Prostate gland (tissue), 2 donors: ENCODE measurements around the gene TAAR1. TPM values are rescaled to one million over a fixed set of nuclear protein-coding genes. Genes with fewer than 3 reads are reported as not detected.
A peak's percentile ranks its signal among the peaks of the same experiment; 100 is the strongest.

Experiments
- DNase-seq: peaks from one replicate; pipeline ENCODE4 v3.0.0-alpha.2; 2019; ENCODE audit warnings: low spot score
- H3K27ac ChIP-seq, 2 donors: fragments of 200-600 bp; sonication (generic); 2 replicates each; pipeline ENCODE4 v1.5.1; 2017 to 2019
- H3K27me3 ChIP-seq: fragments of 200-600 bp; sonication (generic); replicated peaks from 2 replicates; pipeline ENCODE4 v1.5.1; 2019; ENCODE audit not compliant: insufficient read depth
- H3K36me3 ChIP-seq, 2 donors: fragments of 200-600 bp; sonication (generic); 1 replicate in 1 of 2; 2 replicates in 1 of 2; pipeline versions ENCODE4 v1.5.1 to v1.8.1; 2017 to 2019
- H3K4me1 ChIP-seq: fragments of 200-600 bp; sonication (generic); replicated peaks from 2 replicates; pipeline ENCODE4 v1.5.1; 2019
- H3K4me3 ChIP-seq, 2 donors: fragments of 200-600 bp; sonication (generic); 2 replicates each; pipeline ENCODE4 v1.5.1; 2017 to 2019
- H3K9me3 ChIP-seq: fragments of 200-600 bp; sonication (generic); 2 replicates; pipeline ENCODE4 v1.5.1; 2017
- POLR2A ChIP-seq: fragments of 450-650 bp; IDR thresholded peaks from one replicate; pipeline ENCODE4 v1.6.1; 2016; ENCODE audit warnings: antibody characterized with exemption, mild to moderate bottlenecking
- POLR2AphosphoS5 ChIP-seq: sonication (generic); formaldehyde crosslinking; IDR thresholded peaks from one replicate; pipeline ENCODE4 v1.6.1; 2017; ENCODE audit warnings: antibody characterized with exemption
- WGBS: methylation state at CpG from one replicate; pipeline ENCODE4 v1.1.5; 2018; 5-methylcytosine and 5-hydroxymethylcytosine counted together
- intact Hi-C: fragments of 100-400 bp; cut with DNase I; formaldehyde crosslinking; loops from one replicate; pipeline ENCODE4 v1.14.2; 2022
- total RNA-seq, 2 donors: library from RNA; depleted of rRNA; stranded (reverse); fragments of >200 nt; gene quantifications; one replicate each; pipeline ENCODE4 v1.1.0, GENCODE V29; 2016
- TF ChIP-seq, protein P1 (sequence below), 4 experiments: fragments of 200-600 bp in 2 of 4; fragments of 450-650 bp in 2 of 4; sonication (generic) in 2 of 4; IDR thresholded peaks; 1 replicate in 3 of 4; 2 replicates in 1 of 4; pipeline ENCODE4 v1.5.1; 2016 to 2019; ENCODE audit warnings: antibody characterized with exemption in 4 of 4, mild to moderate bottlenecking in 2 of 4, moderate library complexity in 2 of 4

The TAAR1 gene
- total RNA-seq, 2 donors from 2014 or later, result not detected

DNA sequence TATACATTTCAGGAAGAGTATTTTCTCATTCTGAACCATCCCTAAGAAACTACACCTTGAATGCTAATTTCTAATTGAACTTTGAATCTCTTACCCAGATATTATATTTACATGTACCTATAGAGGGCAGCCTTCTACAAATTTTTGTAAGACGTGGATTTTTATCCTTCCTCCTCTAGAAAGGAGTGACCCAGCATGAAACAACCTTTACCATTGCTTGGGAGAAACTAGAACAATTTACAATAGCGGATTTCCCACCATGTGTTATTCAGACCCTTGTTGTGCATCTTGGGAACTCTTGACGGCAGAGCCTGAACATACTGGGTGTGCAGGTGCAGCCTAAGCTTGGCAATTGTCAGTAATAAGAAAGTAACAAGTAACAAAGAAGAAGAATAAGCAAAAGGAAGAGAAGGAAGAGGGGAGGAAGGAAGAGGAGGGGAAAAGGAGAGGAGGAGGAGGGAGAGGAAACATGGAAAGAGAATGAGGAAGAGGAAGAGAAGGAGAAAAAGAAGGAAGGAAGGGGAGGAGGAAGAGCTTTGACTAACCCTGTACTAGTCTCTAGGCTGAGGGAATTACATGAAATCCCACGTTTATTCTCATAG, 10.8 kb upstream of the TAAR1 start:
- DNase-seq, result no peak
- WGBS, result 10% methylated on average over 4 of the region's 4 CpGs
- Histone ChIP-seq H3K27me3 (no peaks in the 10 kb centered on the region), H3K4me3 (no peak overlapping the region), H3K36me3 (no peaks in the 10 kb centered on the region), H3K27ac (no peak overlapping the region), H3K4me1 (no peaks in the 10 kb centered on the region), H3K9me3 (no peaks in the 10 kb centered on the region)
- TF ChIP-seq POLR2A (no peak), POLR2AphosphoS5 (no peak)
- TF ChIP-seq, protein P1, sequence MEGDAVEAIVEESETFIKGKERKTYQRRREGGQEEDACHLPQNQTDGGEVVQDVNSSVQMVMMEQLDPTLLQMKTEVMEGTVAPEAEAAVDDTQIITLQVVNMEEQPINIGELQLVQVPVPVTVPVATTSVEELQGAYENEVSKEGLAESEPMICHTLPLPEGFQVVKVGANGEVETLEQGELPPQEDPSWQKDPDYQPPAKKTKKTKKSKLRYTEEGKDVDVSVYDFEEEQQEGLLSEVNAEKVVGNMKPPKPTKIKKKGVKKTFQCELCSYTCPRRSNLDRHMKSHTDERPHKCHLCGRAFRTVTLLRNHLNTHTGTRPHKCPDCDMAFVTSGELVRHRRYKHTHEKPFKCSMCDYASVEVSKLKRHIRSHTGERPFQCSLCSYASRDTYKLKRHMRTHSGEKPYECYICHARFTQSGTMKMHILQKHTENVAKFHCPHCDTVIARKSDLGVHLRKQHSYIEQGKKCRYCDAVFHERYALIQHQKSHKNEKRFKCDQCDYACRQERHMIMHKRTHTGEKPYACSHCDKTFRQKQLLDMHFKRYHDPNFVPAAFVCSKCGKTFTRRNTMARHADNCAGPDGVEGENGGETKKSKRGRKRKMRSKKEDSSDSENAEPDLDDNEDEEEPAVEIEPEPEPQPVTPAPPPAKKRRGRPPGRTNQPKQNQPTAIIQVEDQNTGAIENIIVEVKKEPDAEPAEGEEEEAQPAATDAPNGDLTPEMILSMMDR (IDR thresholded peaks at IDR 0.05), result peak; percentile 22 to 57 (median 50)
- intact Hi-C loops, result loop anchor here (10.0 kb wide), 1 partner anchor 125 kb away; the partner anchor contains the start of gene SLC18B1

DNA sequence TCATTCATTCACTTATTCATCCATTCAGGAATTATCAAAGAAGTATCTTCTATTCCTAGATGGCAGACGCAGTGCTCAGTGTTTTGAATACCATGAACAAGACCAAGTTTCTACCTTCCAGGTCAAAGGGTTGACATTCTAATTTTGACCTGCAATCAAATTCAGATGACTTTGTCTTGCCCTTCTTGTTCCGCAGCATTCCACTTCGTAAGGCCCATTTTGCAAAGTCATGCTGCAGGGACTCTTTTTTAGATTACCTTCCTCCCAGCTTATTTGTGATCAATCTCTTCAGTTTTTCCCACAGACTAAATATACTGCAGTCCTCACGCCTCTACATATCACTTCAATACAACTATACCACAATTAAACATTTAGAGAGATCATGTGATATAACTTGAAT, 7.1 kb upstream of the TAAR1 start:
- Histone ChIP-seq H3K36me3 (no peaks in the 10 kb centered on the region), H3K4me1 (no peaks in the 10 kb centered on the region), H3K9me3 (no peaks in the 10 kb centered on the region), H3K27me3 (no peaks in the 10 kb centered on the region), H3K27ac (no peak overlapping the region), H3K4me3 (no peak overlapping the region)
- 57% methylated on average over 4 of the region's 4 CpGs for WGBS
- intact Hi-C loops, result no loop called here
- no peak for TF ChIP-seq POLR2AphosphoS5
- TF ChIP-seq, protein P1 (IDR thresholded peaks at IDR 0.05), result no peak
- TF ChIP-seq POLR2A, result no peak
- no peak for DNase-seq

DNA sequence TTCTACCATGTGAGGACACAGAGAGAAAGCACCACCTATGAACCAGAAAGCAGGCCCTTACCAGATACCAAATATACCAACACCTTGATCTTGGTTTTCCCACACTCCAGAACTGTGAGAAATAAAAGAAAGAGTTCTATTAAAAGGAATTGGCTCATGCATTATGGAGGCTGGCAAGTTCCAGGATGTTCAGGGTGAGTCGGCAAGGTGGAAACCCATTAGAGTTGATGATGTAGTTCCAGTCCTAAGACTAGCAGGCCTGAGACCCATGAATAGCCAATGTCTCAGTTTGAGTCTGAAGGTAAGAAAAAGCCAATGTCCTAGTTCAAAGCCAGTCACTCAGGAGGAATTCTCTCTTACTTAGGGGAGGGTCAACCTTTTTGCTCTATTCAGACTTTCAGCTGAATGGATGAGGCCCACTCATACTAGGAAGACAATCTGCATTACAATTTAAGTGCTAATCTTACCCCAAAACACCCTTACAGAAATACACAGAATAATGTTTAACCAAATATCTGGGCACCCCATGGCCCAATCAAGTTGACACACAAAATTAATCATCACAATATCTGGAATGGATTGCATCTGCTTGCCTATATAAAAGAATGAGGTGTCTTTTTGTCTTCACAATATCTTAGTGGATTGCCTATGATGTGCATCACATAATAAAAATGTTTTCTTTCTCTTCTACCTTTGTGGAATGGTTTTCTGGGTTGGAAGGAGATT, 5.5 kb upstream of the TAAR1 start:
- H3K27ac ChIP-seq, result no peak overlapping the region
- DNase-seq, result no peak
- TF ChIP-seq, protein P1 (IDR thresholded peaks at IDR 0.05), result no peak
- TF ChIP-seq POLR2AphosphoS5 (no peak), POLR2A (no peak)
- H3K4me1 ChIP-seq, result no peaks in the 10 kb centered on the region
- H3K36me3 ChIP-seq, result no peaks in the 10 kb centered on the region
- H3K9me3 ChIP-seq, result no peaks in the 10 kb centered on the region
- H3K27me3 ChIP-seq, result no peaks in the 10 kb centered on the region
- 100% methylated on average over 1 of the region's 1 CpG for WGBS
- no peak overlapping the region for H3K4me3 ChIP-seq
- intact Hi-C loops, result no loop called here

DNA sequence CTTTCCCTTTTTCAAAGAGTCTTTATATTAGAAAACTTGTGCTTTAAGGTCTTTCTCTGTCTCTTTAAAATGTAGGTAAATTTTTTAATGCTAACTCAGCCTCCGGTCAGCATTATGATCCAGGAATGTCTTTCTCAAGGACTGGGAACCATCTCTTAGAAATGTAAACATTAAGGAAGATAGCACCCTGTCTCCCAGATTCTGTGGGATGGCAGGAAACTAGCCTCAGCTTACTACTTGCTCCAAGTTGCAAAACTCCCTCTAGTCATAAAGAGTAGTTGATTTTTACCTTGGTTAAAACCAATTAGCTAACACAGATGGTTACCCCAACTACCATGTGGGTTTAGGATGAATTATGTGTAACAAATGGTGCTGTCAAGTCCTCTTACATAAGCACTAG, 4.7 kb upstream of the TAAR1 start:
- DNase-seq, result no peak
- H3K4me3 ChIP-seq, result no peak overlapping the region
- H3K36me3 ChIP-seq, result no peaks in the 10 kb centered on the region
- TF ChIP-seq POLR2A (no peak), POLR2AphosphoS5 (no peak)
- TF ChIP-seq, protein P1 (IDR thresholded peaks at IDR 0.05), result no peak
- 49% methylated on average over 1 of the region's 1 CpG for WGBS
- H3K27ac ChIP-seq, result no peak overlapping the region
- no peaks in the 10 kb centered on the region for H3K4me1 ChIP-seq
- no peaks in the 10 kb centered on the region for H3K27me3 ChIP-seq
- intact Hi-C loops, result no loop called here
- no peaks in the 10 kb centered on the region for H3K9me3 ChIP-seq

DNA sequence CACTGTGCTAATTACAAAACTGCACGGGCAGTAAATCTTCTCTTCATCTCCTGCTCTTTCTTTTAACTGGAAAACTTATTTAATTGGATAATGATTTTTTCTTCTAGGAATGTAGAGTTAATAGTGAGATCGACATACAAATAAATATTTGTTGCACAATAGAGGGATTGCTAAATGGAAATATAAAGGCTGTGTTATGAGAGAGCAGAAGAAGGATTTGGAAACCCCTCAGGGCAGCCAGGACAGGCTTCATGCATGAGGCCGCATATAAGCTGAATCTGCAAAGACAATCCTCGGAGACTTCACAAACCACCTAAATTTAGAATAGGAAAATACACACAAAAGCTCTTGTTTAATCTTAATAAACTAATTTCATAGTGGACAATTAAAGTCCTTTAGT, 2.9 kb upstream of the TAAR1 start:
- Histone ChIP-seq H3K4me1 (no peaks in the 10 kb centered on the region), H3K9me3 (no peaks in the 10 kb centered on the region), H3K27ac (no peak overlapping the region), H3K4me3 (no peak overlapping the region), H3K27me3 (no peaks in the 10 kb centered on the region), H3K36me3 (no peaks in the 10 kb centered on the region)
- 83% methylated on average over 4 of the region's 4 CpGs for WGBS
- intact Hi-C loops, result no loop called here
- no peak for DNase-seq
- no peak for TF ChIP-seq POLR2AphosphoS5
- TF ChIP-seq POLR2A, result no peak
- TF ChIP-seq, protein P1 (IDR thresholded peaks at IDR 0.05), result no peak
